LoVo (cell line): Measurements from ENCODE around the gene VSIG2.

Experiments used
- DNase-seq: peaks from one replicate; pipeline ENCODE4 v3.0.0-alpha.2; 2016; ENCODE audit warnings: low spot score

VSIG2 gene

DNA sequence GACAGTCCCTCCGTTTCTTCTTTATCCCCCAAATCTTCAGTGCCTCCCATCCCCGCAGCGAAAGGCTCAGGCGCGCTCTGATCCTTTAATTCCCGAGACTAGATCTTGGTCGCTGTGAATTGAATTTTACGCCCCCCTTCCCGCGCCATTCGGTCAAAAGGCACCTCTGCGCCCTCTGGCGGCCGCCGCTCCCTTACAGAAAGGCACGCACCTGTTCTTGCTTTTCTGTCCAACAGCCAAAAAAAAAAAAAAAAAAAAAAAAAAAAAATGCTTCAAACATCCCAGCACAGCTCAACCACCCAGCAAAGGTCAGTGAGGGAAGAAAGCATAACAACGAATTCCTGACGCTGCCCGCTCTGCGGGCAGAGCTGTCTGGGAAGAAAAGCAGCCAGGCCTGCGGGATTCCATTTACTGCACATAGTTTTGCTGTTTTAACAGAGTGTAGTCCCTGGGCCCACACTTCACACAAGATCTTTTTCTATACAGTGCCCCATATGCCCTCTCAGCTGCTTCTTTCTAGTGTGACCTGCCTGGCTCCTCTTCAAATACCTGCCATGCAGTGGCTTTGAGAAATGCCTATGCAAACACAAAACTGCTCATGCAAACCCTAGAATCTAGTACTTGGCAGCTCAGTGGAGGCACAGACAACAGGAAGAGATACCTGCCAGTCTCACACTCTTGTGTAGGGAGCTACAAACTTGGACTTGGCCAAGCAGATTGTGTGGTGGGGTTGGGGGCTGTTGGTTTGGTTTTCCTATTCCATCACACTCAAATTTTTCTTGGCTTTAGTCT lies 11.3 kb upstream of the VSIG2 start:
- peak; percentile 87 for DNase-seq

DNA sequence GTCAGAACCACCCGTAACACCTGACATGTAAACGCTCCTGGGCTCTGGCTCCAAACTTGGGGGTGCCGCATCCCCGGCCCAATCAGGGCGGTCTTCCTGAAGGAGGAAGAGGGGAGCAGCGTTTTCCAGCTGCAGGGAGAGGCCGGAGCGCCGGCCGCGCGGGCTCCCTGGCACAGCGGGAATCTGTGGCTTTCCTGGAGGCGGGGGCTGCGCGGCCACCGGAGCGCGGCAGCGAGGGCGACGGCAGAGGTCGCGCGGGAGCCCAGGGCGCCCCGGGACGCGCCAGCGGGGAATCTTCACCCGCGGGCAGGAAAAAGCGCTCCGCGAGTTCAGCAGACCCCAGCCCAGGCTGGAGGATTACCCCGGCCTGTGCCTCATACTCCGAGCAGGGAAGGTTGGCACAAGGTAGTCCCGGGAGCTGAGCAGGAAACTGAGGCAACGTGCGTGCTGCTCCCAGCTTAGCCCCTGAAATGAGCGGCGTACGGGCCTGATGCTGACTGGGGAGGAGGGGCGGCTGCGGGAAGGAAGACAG lies 10.6 kb upstream of the VSIG2 start:
- peak; percentile 52 for DNase-seq

DNA sequence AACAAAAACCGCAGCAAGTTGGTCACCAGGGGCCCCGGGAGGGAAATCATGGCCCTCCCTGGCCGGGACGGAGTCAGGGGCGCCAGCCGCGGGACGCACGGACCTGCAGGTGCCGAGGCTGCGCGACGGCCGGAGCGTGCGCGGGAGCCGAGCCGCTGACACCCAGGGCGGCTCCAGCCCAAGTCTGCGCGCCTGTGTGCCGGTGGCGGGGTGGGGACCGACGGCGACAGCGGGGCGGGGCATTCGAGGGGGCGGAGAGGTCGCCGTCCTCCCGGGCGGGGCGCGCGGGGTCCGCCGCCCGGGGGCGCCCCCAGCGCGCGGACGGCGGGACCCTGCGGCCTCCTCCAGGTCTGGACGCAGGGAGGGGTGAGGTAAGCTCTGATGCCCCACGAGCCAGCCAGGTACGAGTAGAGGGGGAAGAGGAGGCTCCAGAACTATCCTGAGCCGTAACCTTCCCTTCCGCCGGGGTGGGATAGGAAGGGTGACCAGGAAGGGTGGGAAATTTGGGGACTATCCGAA lies 10.1 kb upstream of the VSIG2 start, which contains the start of gene ESAM:
Gene ESAM (minus strand): TSS at position 186 of the 519 bp plus-strand sequence. CDS start 136 bp downstream, at position 50.
- peak; percentile 74 for DNase-seq

DNA sequence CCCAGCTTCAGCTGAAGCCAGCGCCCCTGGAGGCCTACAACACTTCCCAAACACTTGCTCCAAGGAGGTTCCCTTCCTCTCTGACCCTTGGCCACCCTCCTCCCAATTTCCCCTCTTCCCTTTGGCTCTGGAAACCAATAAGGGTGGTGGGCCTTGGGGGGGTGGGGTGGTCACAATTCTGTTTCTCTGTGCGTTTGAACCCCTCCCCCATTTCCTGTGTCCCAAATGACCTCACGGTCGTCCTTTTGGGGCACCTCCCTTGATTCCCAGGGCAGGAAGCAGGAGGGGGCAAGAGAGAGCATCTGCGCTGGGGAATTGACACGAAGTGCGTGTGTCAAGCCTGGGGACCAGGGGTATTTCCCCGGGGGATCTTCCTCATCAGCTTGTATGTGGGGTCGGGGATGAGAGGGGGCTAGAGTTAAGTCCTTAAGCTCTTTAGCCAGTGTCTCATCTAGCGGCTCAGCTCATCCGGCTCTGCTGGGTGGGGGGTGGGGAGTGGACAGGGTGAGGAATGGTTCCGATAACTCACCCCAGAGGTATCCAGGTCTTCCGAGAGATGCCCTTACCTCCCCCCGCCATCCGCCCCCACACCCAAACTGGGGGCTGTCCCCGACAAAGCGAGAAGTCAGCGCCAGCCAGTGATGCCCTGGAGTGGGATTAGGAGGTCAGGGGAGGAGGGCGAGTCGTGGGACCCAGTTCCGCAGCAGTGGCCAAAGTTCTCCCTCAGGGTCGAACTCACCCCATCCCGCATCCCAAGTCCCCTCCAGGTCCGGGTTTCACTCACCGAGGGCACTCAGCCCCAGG lies 9.4 kb upstream of the VSIG2 start:
- DNase-seq = no peak

DNA sequence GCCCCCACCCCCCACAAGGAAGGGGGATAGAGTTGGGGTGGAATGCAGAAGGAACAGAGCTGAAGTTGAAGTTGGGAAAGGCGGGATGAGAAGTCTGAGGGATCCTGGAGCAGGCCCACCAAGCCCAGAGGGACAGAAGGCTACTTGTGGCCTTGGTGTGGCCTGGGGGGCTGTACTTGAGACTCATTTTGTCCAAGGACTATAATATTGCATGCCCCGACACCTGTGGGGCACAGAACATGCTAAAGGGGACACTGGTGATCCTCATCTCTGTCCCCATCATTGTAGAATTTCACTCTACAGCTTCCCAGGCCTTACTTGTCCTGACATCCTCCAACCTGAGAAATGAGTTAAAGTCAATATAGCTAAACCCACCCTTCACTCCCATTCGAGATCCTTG lies 8.8 kb upstream of the VSIG2 start:
- DNase-seq = no peak

DNA sequence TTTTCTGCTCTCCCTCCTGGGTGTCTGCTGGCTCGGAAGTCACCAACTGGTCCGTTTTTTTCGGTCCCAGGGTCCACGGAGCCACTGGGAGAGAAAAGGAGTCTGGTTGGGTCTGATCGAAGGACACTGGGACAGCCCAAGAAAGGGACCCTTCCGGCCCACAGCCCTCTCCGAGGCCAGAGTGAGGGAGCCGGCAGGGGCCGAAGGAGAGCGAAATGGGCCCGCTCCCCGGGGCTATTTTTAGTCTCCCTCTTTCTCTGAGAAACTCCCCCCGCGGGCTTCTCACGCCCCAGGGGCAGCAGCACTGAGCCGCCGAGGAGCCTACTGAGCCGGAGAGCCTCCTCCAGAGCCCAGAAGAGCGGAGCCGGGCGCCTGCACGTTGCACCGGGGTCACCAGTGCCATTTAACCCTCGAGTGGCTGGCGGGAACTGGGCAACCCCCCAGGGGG lies 8.2 kb upstream of the VSIG2 start:
- no peak for DNase-seq

DNA sequence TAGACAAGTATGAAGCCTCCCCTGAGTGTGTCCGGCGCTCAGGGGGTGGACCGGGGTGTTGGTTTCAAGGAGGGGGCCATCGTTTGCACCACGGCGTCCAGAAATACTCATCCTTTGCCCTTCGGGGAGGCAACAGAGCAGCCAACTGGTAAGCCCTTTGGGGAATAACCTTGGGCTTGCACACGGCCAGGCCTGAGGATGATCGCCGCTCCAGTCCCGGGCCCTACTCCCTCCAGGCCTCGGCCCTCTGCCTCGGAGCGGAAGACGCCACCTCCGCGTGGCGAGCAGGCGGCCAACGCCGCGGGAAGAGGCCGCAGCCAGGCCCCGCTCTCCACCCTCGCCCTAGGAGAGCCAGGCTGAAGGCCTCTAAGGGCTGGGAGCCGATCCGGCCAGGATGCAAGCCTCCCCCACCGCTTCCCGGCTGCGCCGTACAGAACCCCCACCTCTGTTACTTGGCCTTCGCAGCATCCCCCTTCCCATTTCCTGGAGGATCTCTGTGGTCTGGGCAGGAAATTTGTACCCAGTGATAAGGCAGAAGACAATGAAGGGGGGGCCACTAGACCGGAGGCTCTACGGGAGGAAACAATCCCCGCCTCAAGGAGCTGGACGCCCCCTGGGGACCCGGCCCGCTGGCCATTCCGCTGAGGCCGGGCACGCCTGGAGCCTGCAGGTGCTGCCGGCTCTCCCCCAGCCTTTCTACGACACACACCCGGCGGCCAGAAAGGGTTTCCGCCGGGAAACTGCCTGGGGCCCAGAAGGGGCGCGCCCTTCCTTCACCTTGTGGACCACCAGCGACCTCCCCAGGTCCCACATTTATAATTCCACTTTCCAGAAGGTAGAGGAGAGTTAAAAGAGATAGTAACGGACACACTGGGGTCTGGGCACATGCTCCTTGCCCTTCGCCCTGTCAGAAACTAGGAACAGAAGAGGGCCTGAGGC lies 7.5 kb upstream of the VSIG2 start:
- DNase-seq = no peak

DNA sequence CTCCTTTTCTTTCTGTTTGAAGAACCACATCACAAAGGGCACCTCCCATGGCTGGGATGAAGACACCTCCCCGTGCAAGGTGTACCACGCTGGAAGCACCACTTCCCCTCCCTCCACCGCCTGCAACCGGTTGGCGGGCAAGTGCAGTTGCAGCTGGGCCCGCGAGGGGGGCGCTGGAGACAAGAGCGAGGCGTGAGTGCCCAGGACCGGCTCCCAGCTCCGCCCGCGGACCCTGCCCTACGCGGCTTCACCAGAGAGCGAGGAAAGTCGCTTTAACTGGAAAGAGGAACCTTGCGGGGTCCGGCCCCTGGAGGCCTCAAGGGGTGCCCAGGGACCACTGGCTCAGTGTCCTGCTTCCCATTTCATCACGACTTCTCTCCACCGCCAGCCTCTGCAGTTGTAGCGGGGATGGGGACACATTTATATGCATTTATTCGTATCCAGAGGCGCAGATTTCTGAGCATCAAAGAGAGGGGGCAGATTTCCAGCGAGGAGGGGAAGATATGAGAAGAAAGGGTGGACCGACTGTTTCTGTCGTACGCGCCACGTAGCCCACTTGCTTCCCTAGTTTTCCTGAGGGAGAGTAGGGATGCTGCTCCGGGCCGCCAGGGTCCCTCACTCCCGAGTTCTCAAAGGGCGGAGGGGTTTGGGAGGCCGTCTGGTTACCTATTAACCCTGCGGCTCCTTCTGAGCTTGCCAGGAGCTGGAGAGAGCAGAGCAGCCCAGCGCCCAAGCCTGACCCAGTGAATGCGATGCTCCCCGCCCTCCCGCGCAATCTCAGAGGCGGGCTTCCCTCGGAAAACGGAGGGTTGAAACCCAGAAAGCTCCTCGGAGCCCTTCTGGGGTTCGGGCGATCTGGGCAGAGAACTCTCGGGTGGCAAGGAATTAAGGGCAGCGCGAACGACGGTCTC lies 6.6 kb upstream of the VSIG2 start:
- peak; percentile 61 for DNase-seq

DNA sequence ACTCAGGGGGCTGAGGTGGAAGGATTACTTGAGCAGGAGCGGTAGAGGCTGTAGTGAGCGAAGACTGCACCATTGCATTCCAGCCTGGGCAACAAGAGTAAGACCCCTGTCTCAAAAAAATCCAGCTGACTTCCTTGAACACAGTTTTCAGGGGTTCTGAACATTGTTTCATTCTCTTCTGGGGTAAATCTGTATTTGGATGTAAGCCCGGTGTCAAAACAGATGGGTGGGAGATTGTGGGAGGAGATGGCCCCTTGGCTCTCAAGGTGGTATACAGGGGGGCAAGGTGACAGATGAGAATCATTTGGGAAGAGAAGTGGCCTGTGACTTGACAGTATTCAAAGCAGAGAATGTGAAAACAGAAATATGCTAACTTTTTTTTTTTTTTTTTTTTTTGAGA lies 5.3 kb upstream of the VSIG2 start:
- no peak for DNase-seq

DNA sequence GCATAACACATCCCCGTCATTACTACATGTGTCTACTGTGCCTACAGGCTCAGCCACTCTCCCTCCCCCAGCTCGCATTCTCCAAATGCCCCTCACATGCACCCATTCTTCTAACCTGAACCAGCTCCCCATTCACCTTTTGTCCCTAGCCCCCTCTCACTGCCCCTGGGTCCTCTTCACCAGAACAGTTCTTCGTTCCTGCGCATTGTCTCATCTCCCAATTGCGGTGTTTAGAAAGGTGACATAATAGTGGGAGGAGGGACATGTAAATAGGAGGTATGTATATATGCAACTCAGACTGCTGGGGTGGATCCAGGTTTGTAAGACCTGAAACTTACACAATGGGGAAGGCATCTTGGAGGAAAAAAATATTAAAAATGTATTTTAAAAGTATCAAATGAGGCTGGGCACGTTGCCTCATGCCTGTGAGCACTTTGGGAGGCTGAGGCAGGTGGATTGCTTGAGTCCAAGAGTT lies 4.7 kb upstream of the VSIG2 start:
- no peak for DNase-seq

DNA sequence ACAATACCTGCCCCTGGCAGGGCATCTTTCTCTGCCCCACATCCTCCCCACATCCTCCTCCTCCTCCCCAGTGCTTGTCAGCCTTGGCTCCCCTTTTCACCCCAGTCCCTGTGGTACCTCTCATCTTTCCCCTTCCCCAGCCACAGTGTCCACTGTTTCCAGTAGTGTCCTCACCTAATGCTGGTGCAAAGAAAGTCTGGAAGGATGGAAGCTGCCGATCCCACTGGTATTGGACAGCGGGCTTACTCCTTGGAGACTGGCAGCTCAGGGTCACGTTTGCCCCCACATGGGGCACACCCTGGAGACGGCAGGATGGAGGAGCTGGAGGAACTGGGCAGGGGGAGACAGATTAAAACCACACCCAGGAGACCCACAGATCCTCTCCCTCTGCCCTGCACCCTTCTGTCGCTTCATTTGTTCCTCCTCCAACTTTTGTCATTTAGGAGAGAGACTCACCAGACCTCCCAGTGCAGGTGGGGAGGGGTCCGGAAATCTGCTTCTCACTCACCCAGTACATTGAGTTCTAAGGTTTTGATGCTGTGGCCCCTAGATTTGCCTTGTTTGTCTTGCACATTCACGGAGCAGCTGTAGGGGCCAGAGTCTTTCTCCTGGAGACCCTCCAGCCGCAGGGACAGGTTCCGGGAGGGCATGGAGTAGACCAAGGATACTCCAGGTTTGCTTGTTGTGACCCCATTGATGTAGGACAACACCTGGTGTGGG lies 4.1 kb upstream of the VSIG2 start:
- no peak for DNase-seq

DNA sequence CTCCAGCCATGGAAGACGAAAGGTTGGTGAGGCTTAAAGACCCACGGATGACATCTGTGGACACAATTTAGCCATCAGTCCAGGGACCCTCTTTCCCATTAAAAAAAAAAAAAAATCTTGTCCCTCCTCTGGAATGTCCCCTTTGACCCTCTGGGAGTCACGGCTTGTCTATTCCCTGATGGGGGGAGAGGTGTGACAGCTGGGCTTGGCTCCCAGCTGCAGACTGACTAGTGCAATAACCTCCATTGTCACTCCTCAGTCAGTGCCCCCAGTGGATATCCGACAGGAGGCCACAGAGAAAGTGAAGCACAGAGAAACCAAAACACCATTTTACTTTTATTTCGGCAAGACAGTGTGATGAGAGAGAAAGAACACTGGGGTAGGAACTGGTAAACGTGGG lies 2.7 kb upstream of the VSIG2 start:
- DNase-seq = no peak

DNA sequence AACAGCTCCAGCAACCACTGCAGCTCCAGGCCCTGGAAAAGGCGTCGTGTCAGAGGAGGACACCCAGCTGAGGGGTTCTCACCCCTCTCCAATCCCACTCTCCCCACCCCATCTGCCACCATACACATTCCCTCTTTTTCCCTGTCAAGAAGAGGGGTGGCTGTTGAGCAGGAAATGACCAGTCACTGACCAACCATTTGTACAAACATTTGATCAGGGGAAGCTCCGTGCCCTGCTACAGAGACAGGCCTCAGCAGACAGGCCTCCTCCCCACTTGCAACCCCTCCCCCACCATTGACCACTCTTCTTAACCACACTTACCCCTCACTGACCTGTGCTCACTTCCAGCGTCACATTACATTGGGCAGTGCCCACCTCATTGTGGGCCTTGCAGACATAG lies 2.3 kb upstream of the VSIG2 start:
- DNase-seq = no peak

DNA sequence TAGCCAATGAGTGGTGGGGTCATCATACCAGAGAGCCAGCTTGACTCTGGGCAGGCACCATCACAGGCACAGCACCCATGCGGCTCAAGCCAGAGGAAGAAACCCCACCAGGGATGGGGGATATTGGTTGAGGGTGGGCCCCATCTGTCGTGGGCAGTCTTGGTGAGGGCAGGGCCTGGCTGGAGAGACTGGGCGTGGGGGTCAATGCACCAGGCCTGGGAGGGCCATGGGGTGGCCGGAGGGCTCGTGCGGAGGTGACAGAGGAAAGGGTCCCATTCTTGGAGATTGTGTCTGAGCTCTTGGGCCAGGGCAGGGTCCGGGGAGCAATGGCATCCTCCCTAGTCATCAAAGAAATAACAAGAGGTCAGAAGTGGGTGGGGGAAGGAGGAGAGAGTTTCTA lies 1.6 kb upstream of the VSIG2 start:
- no peak for DNase-seq

DNA sequence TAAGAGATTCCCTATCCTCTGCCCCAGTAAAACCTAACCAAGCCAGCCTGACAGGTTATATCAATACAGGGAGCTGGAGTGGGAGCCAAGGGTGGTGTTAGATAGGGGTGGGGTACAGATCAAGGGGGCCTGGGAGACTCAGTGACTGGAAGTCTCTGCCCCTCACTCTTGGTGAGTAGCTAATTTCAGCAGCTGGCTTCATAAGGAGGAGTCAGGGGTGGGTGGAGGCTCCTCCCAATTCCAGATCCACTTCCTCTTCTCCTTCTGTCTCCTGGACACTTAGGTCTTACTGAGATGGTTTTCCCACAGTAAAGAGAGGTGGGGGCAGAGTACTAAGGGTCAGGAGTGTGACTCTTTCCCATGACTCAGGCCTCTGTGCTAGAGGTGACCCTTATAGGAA lies 1.1 kb upstream of the VSIG2 start:
- no peak for DNase-seq

DNA sequence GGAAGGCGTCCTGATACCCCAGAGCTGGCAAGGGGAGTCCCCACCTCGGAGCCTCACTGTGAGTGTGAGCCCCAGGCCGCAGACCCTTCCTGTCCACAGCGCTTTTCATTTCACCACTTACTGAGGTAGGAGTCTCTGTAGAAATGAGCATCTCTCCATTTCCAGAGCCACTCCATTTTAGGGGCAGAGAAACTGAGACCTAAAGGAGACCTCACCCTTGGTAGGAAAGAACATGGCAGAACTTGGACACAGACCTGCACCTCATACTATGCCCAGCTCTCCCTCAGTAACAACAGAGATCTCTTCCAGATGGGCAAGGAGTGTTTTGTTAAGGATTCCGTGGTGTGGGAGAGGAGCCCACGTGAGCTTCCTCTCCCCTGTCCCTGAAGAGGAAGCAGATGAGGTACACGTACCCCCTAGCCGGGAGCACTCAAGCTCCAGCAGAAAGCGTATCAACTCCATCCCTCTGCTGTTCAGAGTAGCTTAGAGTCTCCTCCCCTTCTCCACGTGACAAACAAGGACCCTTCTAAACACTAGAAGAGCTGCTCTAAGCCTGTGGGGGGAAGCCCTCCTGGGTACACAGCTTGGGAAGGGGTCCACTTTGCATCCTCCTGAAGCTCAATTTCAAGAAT lies 532 bp upstream of the VSIG2 start:
- no peak for DNase-seq

DNA sequence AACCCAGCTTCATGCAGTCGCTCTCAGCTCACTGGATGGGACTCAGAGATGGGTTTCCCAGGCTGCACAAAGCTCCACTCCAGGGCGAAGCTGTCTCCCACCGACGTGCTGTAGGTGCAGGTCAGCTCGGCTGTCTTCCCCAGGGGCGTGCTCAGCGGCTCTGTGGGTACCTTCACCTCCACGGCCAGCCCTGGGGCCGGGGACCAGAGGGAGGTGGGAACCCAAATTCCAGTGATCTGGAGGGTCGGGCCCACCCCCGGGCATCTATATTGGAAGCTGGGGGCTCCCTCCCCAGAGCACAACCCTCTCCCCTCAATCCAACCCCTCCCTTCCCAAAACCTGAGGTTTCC lies 689 bp downstream of the VSIG2 start:
- no peak for DNase-seq

DNA sequence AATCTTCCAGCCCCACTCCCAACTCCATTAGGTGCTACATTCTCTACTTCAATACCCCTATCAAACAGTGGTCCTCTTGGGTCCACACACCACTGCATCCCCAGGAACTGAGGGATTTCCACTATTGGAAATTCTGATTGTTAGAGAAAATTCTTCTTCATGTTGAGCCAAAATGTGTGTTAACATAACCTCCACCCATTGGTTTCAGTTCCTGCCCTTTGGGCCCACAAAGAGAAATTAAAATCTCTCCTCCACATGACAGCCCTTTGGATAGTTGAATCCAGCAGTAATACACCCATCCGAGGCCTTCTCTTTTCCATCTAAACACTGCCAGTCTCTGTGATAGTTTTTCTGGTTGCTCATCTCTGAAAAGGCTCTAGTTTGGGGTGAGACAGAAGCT lies 2.1 kb downstream of the VSIG2 start:
- DNase-seq = no peak
